ENCODE data around the gene SOX8. TPM values are rescaled to one million over a fixed set of nuclear protein-coding genes. Genes with fewer than 3 reads are reported as not detected.
"Not testable (repeated sequence)": the region's sequence is repeated elsewhere in the genome, so short reads cannot be mapped to it uniquely, and the experiment has no call there.

The SOX8 gene
- total RNA-seq, 1 donor from 2014 or later, result 0.81 TPM

DNA sequence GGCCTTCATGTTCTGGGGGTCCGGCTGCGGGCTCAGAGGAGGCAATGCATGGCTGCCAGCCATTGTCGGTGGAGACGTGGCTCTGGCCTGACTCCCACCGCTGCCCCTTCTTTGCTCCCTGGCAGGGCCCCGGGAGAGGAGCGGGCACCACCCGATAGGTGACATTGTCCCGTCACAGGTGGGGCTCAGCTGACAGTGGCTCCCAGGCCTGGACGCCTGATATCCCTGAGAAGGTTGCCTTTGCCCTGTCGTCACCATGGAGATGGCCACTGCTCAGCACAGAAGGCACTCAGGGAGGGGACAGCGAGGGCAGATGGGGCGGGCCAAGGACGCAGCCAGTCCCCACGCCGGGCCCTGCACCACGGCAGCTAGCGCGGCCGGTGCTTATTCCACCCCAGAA, 42.6 kb downstream of the SOX8 start:
- Histone ChIP-seq H3K27me3 (peaks cover 33% of the 10 kb centered on the region), H3K9me3 (no peaks in the 10 kb centered on the region), H3K4me1 (no peaks in the 10 kb centered on the region), H3K36me3 (no peaks in the 10 kb centered on the region), H3K4me3 (no peak overlapping the region), H3K27ac (no peak overlapping the region)
- DNase-seq, result no peak
- TF ChIP-seq, protein P1, sequence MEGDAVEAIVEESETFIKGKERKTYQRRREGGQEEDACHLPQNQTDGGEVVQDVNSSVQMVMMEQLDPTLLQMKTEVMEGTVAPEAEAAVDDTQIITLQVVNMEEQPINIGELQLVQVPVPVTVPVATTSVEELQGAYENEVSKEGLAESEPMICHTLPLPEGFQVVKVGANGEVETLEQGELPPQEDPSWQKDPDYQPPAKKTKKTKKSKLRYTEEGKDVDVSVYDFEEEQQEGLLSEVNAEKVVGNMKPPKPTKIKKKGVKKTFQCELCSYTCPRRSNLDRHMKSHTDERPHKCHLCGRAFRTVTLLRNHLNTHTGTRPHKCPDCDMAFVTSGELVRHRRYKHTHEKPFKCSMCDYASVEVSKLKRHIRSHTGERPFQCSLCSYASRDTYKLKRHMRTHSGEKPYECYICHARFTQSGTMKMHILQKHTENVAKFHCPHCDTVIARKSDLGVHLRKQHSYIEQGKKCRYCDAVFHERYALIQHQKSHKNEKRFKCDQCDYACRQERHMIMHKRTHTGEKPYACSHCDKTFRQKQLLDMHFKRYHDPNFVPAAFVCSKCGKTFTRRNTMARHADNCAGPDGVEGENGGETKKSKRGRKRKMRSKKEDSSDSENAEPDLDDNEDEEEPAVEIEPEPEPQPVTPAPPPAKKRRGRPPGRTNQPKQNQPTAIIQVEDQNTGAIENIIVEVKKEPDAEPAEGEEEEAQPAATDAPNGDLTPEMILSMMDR (IDR thresholded peaks at IDR 0.05), result no peak
- intact Hi-C loops (cut with DNase I), result no loop called here
- no peak for ATAC-seq

DNA sequence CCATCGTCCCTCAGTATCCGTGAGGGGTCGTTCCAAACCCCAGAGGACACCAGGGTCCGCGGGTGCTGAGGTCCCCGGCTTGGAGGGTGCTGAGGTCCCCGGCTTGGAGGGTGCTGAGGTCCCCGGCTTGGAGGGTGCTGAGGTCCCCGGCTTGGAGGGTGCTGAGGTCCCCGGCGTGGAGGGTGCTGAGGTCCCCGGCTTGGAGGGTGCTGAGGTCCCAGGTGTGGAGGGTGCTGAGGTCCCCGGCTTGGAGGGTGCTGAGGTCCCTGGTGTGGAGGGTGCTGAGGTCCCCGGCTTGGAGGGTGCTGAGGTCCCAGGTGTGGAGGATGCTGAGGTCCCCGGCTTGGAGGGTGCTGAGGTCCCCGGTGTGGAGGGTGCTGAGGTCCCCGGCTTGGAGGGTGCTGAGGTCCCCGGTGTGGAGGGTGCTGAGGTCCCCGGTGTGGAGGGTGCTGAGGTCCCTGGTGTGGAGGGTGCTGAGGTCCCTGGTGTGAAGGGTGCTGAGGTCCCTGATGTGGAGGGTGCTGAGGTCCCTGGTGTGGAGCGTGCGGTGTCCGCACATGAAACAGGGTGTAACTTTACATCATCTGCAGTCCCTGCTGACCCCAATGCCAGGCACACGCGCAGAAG, 43.7 kb downstream of the SOX8 start:
- H3K4me1 ChIP-seq; ATAC-seq; DNase-seq; H3K9me3 ChIP-seq; H3K4me3 ChIP-seq; intact Hi-C loops (cut with DNase I); H3K27ac ChIP-seq; H3K36me3 ChIP-seq: not testable (repeated sequence)
- H3K27me3 ChIP-seq, result peaks cover 37% of the 10 kb centered on the region

DNA sequence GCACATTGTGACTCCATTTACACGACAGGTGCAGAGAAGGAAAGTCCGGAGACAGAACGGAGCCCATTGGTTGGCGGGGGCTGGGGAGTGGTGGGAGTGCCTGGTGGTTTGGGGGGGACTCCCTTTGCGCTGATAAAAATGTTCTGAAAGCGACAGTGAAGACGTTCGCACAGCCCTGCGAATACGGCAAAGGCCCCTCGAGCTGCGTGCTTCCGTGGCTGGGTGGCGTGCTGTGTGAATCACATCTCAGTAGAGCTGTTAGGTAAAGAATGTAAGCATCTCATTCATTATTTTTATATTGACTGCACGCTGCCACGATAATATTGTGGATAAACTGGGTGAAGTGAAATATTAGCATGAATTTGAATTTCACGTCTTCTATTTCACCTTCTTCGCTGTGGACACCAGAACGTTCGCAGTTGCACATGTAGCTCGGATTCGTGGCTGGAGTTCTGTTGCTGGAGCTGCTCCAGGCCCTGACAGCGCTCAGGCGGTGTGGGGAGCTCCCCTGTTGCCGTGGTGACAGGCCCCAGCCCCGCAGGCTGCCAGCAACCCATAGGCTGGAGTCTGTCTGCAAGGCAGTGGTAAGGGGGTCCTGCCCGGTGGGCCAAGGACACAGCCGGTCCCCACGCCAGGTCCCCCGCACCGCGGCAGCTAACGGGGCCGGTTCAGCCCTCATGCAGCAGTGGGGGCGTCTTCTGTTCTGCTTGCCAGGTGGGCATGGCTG, 44.6 kb downstream of the SOX8 start:
- no peak for DNase-seq
- peaks cover 28% of the 10 kb centered on the region for H3K27me3 ChIP-seq

DNA sequence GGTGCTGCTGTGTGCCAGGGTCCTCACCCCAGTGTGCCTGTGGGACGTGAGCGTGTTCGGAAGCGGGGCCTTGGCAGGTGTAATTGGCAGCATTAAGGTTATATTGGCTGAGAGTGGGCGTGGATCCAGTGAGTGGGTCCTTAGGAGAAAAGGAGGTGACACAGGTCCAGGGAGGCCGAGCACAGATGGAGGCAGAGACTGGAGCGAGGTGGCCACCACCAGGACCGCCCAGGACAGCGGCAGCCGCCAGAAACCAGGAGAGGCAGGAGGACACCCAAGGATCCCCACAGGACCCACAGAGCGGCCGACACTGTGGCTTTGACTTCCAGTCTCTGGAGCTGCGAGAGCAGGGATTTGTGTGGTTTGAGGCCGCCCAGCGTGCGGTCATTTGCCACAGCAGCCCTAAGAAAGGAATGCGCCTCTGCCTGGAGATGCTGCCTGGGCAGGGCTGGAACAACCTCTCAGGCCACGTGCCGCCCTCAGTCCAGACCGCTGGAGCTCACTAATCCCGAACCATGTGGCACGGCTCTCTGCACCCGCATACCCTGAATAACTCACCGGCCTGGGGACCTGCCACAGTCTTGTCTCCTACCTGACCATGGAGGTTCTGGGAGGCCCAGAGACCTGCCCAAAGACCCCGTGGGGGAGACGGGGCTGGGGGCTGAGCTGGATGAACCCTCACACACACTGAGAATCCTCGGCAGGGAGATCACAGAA, 45.4 kb downstream of the SOX8 start:
- no peak for ATAC-seq
- TF ChIP-seq, protein P1 (IDR thresholded peaks at IDR 0.05), result no peak
- Histone ChIP-seq H3K4me3 (no peak overlapping the region), H3K4me1 (no peaks in the 10 kb centered on the region), H3K36me3 (no peaks in the 10 kb centered on the region), H3K27ac (no peak overlapping the region), H3K27me3 (peaks cover 28% of the 10 kb centered on the region), H3K9me3 (no peaks in the 10 kb centered on the region)
- DNase-seq, result no peak
- intact Hi-C loops (cut with DNase I), result no loop called here

More for the DNA sequence above, 44.6 kb downstream of the SOX8 start:
- ATAC-seq, result no peak
- Histone ChIP-seq H3K9me3 (no peaks in the 10 kb centered on the region), H3K4me3 (no peak overlapping the region), H3K36me3 (no peaks in the 10 kb centered on the region), H3K4me1 (no peaks in the 10 kb centered on the region), H3K27ac (no peak overlapping the region)
- TF ChIP-seq, protein P1 (IDR thresholded peaks at IDR 0.05), result no peak
- intact Hi-C loops (cut with DNase I), result no loop called here

DNA sequence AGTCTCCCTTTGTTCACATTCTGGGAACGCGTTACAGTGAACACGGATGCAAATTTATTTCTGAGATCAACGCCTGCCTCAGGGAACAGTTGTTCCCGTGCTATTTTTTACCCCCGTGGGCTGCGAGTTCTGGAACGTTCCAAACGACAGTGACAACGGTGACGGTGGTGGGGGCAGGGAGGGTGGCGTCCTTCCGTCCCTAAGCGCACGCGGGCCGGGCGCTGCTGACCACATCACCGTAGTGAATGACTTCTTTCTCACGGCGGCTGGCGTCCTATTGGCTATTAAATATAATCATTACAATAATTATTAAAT, 45.9 kb downstream of the SOX8 start:
- DNase-seq, result no peak

More for the DNA sequence above, 45.9 kb downstream of the SOX8 start:
- Histone ChIP-seq H3K9me3 (no peaks in the 10 kb centered on the region), H3K27ac (no peak overlapping the region), H3K36me3 (no peaks in the 10 kb centered on the region), H3K4me3 (no peak overlapping the region), H3K4me1 (no peaks in the 10 kb centered on the region), H3K27me3 (peaks cover 23% of the 10 kb centered on the region)
- TF ChIP-seq, protein P1 (IDR thresholded peaks at IDR 0.05), result no peak
- intact Hi-C loops (cut with DNase I), result no loop called here
- no peak for ATAC-seq
